Measurements from ENCODE around the gene NUCB1.

NUCB1 gene

GRCh38 chr19:48872182-48872883 lies 27.8 kb upstream of the NUCB1 start, which contains the start of gene PPP1R15A:
Gene PPP1R15A, plus strand, starts transcription at chr19:48872421. Its CDS starts 813 bp downstream, at chr19:48873234.
- H3K79me2 ChIP-seq (ENCODE audit: insufficient read depth, low read length), result peaks cover 29% of the 10 kb centered on the region; the same call in 1 of the 2 replicates
- H3K9me2 ChIP-seq (replicated peaks; ENCODE audit: low read depth, low read length), result no peaks in the 10 kb centered on the region
- H3K27me3 ChIP-seq (ENCODE audit: insufficient read depth, low read length, poor library complexity, severe bottlenecking), result no peaks in the 10 kb centered on the region
- peak within 1 kb of the TSS; percentile 90 for H2AFZ ChIP-seq (ENCODE audit: low read length)
- H3K9ac ChIP-seq (ENCODE audit: low read depth, low read length, poor library complexity, severe bottlenecking), result peak within 1 kb of the TSS; percentile 97
- H3K4me3 ChIP-seq (ENCODE audit: low read length, poor library complexity, severe bottlenecking), result peak within 1 kb of the TSS; percentile 95
- H3F3A ChIP-seq (ENCODE audit: low read depth), result no peaks in the 10 kb centered on the region
- TF ChIP-seq EZH2phosphoT487 (IDR thresholded peaks at IDR 0.05; ENCODE audit: borderline replicate concordance), result no peak
- TF ChIP-seq CTCF (conservative IDR thresholded peaks at IDR 0.05; ENCODE audit: low read length), result no peak
- peaks cover 32% of the 10 kb centered on the region for H3K4me1 ChIP-seq (ENCODE audit: insufficient read depth, low read length, poor library complexity, severe bottlenecking)
- H3K4me2 ChIP-seq (ENCODE audit: low read depth, low read length, poor library complexity, severe bottlenecking), result peak within 1 kb of the TSS; percentile 88
- no peaks in the 10 kb centered on the region for H3K36me3 ChIP-seq (ENCODE audit: insufficient read depth, low read length)
- H4K20me1 ChIP-seq (ENCODE audit: insufficient read depth, low read length, poor library complexity, severe bottlenecking), result peaks cover 24% of the 10 kb centered on the region
- no peaks in the 10 kb centered on the region for H3K9me3 ChIP-seq (ENCODE audit: insufficient read depth, low read depth, low read length)

DNA sequence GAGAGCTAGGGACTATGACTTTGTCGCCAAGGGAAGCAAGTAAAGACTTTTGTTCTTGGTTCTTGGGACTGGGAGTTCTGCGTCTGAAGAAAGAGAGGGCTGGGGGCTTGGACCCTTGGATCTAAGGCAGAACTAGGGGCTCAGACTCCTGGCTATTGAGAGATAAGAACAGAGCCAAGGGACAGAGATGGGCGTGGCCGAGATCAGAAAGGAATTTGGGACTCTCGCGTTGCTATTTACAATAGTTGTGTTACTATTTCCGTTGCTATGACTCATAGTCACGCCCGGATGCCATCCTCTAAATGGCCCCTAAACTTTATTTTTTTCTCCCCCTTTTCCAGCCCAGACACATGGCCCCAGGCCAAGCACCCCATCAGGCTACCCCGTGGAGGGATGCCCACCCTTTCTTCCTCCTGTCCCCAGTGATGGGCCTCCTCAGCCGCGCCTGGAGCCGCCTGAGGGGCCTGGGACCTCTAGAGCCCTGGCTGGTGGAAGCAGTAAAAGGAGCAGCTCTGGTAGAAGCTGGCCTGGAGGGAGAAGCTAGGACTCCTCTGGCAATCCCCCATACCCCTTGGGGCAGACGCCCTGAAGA lies 27.1 kb upstream of the NUCB1 start:
- peaks cover 29% of the 10 kb centered on the region; the same call in 1 of the 2 replicates for H3K79me2 ChIP-seq (ENCODE audit: insufficient read depth, low read length)
- peaks cover 32% of the 10 kb centered on the region for H3K4me1 ChIP-seq (ENCODE audit: insufficient read depth, low read length, poor library complexity, severe bottlenecking)

More for the DNA sequence above, 27.1 kb upstream of the NUCB1 start:
- Histone ChIP-seq H4K20me1 (ENCODE audit: insufficient read depth, low read length, poor library complexity, severe bottlenecking) (peaks cover 24% of the 10 kb centered on the region), H2AFZ (ENCODE audit: low read length) (peak overlapping the region; percentile 90), H3K4me2 (ENCODE audit: low read depth, low read length, poor library complexity, severe bottlenecking) (peak overlapping the region; percentile 88), H3K9me3 (ENCODE audit: insufficient read depth, low read depth, low read length) (no peaks in the 10 kb centered on the region), H3K36me3 (ENCODE audit: insufficient read depth, low read length) (no peaks in the 10 kb centered on the region), H3K4me3 (ENCODE audit: low read length, poor library complexity, severe bottlenecking) (peak overlapping the region; percentile 95), H3K9ac (ENCODE audit: low read depth, low read length, poor library complexity, severe bottlenecking) (peak overlapping the region; percentile 97), H3K27me3 (ENCODE audit: insufficient read depth, low read length, poor library complexity, severe bottlenecking) (no peaks in the 10 kb centered on the region), H3K9me2 (replicated peaks; ENCODE audit: low read depth, low read length) (no peaks in the 10 kb centered on the region), H3F3A (ENCODE audit: low read depth) (no peaks in the 10 kb centered on the region)
- TF ChIP-seq CTCF (conservative IDR thresholded peaks at IDR 0.05; ENCODE audit: low read length) (no peak), EZH2phosphoT487 (IDR thresholded peaks at IDR 0.05; ENCODE audit: borderline replicate concordance) (no peak)
